HFFc6 (cell line): ENCODE results near the gene SFSWAP. TPM values are rescaled to one million over a fixed set of nuclear protein-coding genes. Genes with fewer than 3 reads are reported as not detected.

Experiments
- DNase-seq: peaks from one replicate; pipeline ENCODE4 v3.0.0-alpha.2; 2018
- H3K27ac Mint-ChIP-seq: 2 replicates; pipeline ENCODE4 v1.8.0; 2020; ENCODE audit warnings: mild to moderate bottlenecking, mixed read lengths
- H3K27me3 Mint-ChIP-seq: 2 replicates; pipeline ENCODE4 v1.8.0; 2021; ENCODE audit warnings: mild to moderate bottlenecking, moderate library complexity, mixed read lengths; ENCODE audit not compliant: insufficient read depth
- H3K36me3 Mint-ChIP-seq: 2 replicates; pipeline ENCODE4 v1.8.0; 2021; ENCODE audit warnings: low read depth, mixed read lengths
- H3K4me1 Mint-ChIP-seq: 2 replicates; pipeline ENCODE4 v1.8.0; 2020; ENCODE audit warnings: low read depth, mixed read lengths
- H3K4me3 Mint-ChIP-seq: 2 replicates; pipeline ENCODE4 v1.8.0; 2020; ENCODE audit warnings: mild to moderate bottlenecking, moderate library complexity, mixed read lengths
- H3K9me3 Mint-ChIP-seq: 2 replicates; pipeline ENCODE4 v1.8.0; 2020; ENCODE audit warnings: mild to moderate bottlenecking, mixed read lengths
- total RNA-seq, 6 experiments: library from RNA; stranded (reverse); fragmentation: NEBNext Ultra II Directional; extraction: Animal tissue kit (Norgen Biotek cat#: 25700); gene quantifications; 2 replicates in 1 of 6; 3 replicates in 5 of 6; pipeline ENCODE4 v1.2.3, GENCODE V29; 2021
- TF ChIP-seq, protein P1 (sequence below): fragments of 200-600 bp; sonication (generic); IDR thresholded peaks from 2 replicates; pipeline ENCODE4 v1.5.0; 2021; ENCODE audit warnings: antibody characterized with exemption, mild to moderate bottlenecking

The SFSWAP gene
- total RNA-seq, 6 experiments from 2014 or later = 23.9 to 32.4 (median 28.8) TPM

DNA sequence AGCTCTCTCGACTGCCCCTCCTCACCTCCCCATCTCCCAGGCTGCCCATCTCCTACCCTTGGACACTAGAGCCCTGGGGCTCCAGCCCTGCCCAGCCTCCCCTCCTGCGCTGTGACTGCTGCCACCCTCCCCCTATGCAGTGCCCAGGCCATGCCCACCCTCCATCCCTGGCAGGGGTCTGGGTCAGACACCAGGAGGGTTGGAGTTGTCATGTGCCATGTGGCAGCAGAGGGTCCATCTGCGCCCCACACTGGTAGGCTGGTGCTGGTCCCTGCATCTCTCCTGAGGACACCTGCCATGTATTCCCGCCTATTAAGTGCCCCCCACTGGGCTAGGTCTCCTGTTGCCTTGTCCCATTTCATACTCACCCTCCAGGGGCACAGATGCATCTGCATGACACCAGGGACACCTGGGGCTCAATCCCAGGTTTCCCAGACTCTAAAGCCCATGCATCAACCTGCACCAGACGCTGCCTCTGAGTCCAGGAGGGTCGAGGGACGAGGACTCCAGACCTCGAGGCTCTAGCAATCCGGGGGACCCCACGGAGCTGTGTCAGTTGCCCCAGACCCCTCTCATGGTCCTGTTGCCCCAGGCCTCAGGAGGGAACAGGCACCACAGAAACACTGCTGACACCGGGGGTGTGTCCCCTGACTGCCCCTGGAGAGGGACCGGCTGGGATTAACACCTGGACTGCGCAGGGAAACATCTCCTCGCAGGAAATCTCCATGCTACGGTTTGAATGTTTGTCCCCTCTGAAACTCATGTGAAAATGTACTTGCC lies 23.4 kb upstream of the SFSWAP start:
- peaks cover 4% of the 10 kb centered on the region for H3K27me3 Mint-ChIP-seq
- DNase-seq = no peak
- H3K9me3 Mint-ChIP-seq = peaks cover 8% of the 10 kb centered on the region
- H3K27ac Mint-ChIP-seq = no peak overlapping the region
- H3K4me3 Mint-ChIP-seq = no peak overlapping the region
- TF ChIP-seq, protein P1, sequence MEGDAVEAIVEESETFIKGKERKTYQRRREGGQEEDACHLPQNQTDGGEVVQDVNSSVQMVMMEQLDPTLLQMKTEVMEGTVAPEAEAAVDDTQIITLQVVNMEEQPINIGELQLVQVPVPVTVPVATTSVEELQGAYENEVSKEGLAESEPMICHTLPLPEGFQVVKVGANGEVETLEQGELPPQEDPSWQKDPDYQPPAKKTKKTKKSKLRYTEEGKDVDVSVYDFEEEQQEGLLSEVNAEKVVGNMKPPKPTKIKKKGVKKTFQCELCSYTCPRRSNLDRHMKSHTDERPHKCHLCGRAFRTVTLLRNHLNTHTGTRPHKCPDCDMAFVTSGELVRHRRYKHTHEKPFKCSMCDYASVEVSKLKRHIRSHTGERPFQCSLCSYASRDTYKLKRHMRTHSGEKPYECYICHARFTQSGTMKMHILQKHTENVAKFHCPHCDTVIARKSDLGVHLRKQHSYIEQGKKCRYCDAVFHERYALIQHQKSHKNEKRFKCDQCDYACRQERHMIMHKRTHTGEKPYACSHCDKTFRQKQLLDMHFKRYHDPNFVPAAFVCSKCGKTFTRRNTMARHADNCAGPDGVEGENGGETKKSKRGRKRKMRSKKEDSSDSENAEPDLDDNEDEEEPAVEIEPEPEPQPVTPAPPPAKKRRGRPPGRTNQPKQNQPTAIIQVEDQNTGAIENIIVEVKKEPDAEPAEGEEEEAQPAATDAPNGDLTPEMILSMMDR = no peak
- H3K4me1 Mint-ChIP-seq = no peaks in the 10 kb centered on the region
- no peaks in the 10 kb centered on the region for H3K36me3 Mint-ChIP-seq

GRCh38 chr12:131688131-131688844 lies 22.6 kb upstream of the SFSWAP start:
- Mint-ChIP-seq H3K4me3 (no peak overlapping the region), H3K4me1 (no peaks in the 10 kb centered on the region), H3K27ac (no peak overlapping the region), H3K27me3 (peaks cover 4% of the 10 kb centered on the region), H3K9me3 (peaks cover under 1% of the 10 kb centered on the region), H3K36me3 (no peaks in the 10 kb centered on the region)
- DNase-seq = no peak
- TF ChIP-seq, protein P1 = no peak

DNA sequence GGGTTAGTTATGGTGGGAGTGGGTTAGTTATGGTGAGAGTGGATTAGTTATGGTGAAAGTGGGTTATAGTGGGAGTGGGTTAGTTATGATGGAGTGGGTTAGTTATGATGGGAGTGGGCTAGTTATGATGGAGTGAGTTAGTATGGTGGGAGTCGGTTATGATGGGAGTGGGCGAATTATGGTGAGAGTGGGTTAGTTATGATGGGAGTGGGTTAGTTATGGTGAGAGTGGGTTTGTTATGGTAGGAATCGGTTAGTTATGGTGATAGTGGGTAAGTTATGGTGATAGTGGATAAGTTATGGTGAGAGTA lies 22.1 kb upstream of the SFSWAP start:
- no peaks in the 10 kb centered on the region for H3K4me1 Mint-ChIP-seq
- DNase-seq = no peak
- H3K36me3 Mint-ChIP-seq = no peaks in the 10 kb centered on the region
- no peak overlapping the region for H3K27ac Mint-ChIP-seq
- H3K9me3 Mint-ChIP-seq = no peaks in the 10 kb centered on the region
- TF ChIP-seq, protein P1 = no peak
- H3K4me3 Mint-ChIP-seq = no peak overlapping the region
- peaks cover 8% of the 10 kb centered on the region for H3K27me3 Mint-ChIP-seq

- H3K4me3 Mint-ChIP-seq = no peak overlapping the region
- no peaks in the 10 kb centered on the region for H3K36me3 Mint-ChIP-seq
- TF ChIP-seq, protein P1 = no peak
- H3K27ac Mint-ChIP-seq = no peak overlapping the region
- H3K4me1 Mint-ChIP-seq = no peaks in the 10 kb centered on the region
- H3K27me3 Mint-ChIP-seq = peaks cover 18% of the 10 kb centered on the region
- H3K9me3 Mint-ChIP-seq = no peaks in the 10 kb centered on the region
- DNase-seq = no peak
These were observed 20.6 kb upstream of the SFSWAP start for GRCh38 chr12:131690320-131690719.

GRCh38 chr12:131692431-131692830 lies 18.5 kb upstream of the SFSWAP start:
- H3K4me3 Mint-ChIP-seq = no peak overlapping the region
- no peaks in the 10 kb centered on the region for H3K9me3 Mint-ChIP-seq
- H3K27ac Mint-ChIP-seq = no peak overlapping the region
- TF ChIP-seq, protein P1 = no peak
- H3K36me3 Mint-ChIP-seq = no peaks in the 10 kb centered on the region
- H3K4me1 Mint-ChIP-seq = no peaks in the 10 kb centered on the region
- no peak for DNase-seq
- H3K27me3 Mint-ChIP-seq = peaks cover 21% of the 10 kb centered on the region
